Limb (tissue), 2 donors: Measurements from ENCODE around the gene SLX9.
"Not testable (repeated sequence)": the region's sequence is repeated elsewhere in the genome, so short reads cannot be mapped to it uniquely, and the experiment has no call there.

Source experiments
- DNase-seq, 2 donors: peaks; one replicate each; pipeline ENCODE4 v3.0.0-alpha.2; 2016; ENCODE audit errors: extremely low spot score in 2 of 2

SLX9 gene

DNA sequence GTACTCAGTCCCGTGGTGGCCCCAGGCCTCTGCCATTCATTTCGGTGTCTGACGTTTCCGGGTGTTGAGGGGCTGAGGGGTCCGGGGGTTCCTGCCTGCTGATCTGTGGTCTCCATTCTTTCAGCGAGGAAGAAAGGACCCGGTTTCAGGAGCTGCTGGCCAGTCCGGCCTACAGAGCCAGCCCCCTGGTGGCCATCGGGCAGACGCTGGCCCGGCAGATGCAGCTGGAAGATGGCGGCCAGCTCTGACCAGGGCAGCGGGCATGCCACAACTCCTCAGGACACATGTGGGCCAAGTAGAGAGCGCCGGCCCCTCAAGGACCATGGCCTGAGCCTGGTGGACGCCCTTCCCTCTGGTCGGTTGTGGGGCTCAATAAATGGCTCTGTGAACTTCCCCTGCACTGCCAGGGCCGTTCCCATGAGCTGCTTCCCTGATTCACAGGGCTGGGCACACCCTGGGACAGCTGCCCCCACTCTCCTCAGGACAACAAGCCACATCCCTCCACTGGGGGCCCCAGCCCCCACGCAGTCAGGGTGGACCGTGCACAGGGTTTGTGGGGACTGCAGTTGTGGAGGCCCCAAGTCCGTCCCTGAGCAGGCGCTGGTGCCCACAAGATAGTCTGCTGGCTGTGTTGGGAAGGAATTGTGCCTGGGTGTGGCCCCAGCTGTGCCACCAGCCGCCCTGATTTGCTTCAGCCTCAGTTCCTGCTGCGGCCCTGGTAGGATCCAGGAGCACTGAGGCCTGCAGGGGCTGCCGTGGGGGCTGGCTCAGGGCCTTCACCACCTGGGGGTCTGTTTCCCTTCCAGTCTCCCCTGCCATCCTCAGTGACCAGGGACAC, 36.9 kb downstream of the SLX9 start:
- DNase-seq = not testable (repeated sequence)

DNA sequence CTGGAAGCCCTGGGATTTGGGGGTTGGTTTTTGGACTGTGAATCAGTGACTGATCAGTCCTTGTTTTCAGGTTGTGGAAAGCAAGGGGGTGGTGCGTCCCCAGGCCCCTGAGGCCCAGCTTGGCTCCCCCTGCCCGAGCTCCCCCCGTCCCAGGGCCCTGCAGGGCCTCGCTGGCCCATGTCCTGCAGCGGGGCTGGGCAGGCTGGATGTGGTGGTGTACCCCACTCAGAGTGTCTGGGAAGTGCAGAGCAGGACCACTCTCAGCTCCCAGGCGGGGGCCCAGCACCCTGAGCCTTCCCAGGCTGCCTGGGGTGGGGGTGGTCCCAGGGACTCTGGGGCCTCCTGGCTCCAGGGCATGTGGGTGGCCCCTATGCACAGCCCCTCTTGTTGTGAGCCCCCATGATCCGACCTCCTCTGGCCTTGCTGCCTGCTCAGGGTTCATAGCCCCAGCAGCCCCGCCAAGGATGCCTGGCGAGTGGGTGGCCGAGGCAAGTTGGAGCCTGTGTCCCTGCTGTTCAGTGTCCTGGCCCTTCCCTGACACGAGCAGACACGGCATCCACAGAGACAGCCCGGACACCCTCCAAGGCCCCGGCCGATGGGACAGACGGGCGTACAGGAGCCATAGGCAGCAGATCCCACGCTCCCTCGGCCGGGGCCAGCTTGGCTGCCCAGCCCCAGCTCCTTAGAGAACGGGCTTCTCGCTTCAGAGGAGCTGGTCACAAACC, 37.9 kb downstream of the SLX9 start:
- DNase-seq = no peak

DNA sequence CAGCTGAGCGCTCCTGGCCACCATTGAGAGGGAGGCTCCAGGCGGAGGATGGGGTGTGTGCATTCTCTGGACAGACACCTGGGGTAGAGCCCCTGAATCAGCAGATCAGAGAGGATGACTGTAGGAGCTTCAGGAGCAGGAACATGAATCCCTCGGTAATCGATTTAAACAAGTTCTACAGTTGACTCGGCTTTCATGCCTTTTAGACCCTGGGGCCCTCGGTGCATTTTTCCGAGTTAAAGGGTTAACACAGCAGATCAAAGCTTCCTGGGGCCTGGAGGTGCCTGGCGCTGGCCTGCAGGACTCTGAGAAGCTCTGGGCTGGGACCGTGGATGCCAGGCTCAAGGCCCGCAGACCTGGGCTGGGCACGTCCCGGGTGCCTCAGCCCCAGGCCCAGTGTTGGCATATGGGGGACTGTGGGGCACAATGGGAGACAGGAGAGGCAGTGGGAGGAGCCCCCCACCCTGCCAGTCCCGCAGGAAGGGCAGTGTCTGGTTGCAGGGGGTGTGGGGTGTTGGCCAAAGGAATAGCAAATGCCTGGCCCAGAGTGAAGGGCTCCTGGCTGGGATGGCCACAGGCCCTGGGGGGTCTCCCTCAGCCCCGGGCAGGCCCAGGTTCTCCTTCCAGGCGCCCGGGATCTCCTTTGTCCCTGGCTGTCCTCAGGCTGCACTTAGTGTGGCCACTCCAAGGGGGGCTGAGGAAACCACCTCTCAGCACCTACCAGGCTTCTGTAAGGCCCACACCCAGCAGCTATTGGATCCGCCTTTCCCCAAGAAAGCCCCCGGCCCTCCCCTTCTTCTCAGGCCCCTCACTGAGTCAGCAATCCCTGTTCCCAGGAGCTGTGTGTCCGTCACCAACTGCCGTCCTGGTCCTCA, 40.1 kb downstream of the SLX9 start:
- DNase-seq = no peak

DNA sequence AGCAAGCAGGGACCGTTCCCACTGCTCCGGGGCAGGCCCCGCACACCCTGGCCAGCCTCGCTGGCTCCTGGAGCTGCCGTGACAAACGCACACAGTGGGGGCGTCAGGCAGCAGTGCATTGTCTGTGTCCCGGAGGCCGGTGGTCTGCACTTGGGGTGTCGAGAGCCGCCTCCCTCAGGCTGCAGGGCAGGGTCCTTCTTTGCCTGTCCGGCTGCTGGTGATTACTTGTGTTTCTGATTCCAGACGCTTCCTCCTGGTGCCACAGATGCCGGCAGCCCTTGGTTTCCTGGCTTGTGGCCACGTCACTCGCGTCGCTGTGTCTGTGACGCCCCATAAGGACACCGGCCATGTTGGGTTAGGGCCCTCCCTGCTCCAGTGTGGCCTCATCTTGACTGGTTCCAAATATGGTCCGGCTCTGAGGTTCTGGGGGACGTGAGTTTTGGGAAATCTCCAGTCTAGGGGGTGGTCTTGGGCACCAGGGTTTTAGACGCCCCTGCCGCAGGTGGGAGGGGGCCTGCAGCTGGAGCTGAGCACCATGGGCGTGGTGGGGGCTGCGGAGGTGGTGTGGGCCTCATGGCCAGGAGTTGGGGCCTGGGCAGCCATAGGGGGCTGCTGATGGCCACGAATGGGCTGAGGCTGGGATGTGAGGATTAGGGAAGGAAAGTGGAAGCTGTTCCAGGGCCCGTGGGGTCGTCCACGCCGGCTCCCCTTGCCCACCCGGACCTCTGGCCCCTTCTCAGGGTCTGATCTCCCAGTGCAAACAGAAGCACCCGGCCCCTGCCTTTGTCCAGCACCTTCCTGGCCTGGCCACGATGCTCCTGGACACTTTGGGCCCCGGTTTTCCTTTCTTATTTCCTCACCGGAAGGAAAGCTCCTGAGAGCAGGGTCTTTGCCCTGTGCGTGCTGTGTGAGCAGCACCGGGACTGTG, 41.0 kb downstream of the SLX9 start:
- no peak for DNase-seq

DNA sequence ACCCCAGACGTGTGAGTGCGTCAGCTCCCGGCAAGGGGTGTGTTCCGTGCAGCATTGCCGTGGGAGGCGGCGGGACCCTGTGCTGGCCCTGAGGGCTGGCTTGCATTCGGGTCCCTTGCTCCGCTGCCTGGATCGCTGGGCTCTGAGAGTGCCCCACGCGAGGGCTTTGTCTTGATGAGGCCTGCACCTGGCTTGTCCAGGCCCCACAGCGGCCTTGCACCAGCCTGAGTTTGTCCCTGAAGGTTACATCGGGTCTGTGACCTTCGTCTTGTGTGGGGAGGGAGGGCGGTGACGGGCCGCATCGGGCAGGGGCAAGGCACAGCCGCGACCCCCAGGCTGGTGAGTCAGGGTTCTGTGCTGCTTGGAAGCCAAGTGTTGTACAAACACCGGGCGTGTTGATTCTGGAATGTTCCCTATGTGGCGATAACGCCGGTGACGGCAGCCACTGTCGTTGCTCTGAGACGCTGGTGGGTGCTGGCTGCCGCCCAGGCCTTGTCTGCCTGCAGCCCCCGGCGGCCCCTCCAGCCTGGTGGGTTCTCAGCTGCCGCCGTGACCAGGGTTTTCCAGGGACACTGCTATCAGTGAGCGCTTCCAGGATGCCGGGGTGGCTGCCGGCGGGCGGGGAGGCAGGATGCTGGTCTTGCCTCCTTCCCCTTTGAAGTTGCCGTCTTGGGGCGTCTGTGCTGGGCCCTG, 42.9 kb downstream of the SLX9 start:
- peak in 1 of 2 donors; percentile 38 for DNase-seq

DNA sequence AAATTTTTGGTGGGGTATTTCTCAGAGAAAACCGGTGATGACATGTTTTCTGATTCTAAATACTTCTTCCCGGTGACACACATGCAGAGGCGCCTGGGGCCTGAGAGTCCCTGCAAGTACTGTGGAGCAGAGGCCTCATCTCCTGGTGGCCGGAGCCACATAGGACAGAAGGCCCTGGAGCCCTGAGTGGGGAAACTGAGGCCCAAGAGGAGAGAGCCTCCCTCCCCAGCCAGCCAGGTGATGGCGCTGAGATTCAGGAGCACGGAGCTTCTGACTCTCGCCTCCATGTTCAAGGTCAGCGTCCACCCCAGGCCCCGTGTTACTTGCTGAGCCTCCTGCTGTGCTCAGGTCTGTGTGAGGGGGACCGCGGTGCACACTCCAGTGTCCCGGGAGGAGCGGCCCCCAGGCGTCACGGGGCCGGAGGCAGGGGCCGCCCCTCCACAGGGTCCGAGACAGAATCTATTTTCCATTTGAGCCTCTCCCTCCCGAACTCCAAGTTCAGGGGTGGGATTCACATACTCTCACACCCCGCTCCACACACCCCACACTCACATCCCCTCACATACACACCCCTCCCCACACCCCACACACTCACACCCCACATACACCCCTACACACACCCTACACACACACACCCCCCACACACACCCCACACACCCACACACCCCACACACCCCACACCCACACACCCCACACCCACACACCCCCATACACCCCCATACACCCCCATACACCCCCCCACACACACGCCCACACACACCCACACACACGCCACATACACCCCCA, 43.8 kb downstream of the SLX9 start:
- DNase-seq = no peak

DNA sequence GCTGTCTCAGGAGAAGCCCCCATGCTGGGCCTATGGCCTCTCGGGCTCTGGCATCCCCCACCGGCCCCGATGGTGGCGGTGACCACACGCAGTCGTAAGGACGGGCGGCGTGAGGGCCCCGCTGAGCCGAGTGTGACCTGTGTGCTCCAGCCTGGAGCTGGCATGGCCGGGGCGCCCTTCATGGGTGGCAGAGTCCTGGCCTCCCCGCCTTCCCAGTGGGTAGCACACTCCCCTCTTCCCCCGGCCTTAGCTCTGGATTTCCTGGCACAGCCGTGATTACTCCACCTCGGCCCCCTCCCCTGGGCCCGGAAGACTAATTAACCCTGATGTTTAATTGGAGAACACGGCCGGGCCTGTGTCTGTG, 44.6 kb downstream of the SLX9 start:
- DNase-seq = no peak

DNA sequence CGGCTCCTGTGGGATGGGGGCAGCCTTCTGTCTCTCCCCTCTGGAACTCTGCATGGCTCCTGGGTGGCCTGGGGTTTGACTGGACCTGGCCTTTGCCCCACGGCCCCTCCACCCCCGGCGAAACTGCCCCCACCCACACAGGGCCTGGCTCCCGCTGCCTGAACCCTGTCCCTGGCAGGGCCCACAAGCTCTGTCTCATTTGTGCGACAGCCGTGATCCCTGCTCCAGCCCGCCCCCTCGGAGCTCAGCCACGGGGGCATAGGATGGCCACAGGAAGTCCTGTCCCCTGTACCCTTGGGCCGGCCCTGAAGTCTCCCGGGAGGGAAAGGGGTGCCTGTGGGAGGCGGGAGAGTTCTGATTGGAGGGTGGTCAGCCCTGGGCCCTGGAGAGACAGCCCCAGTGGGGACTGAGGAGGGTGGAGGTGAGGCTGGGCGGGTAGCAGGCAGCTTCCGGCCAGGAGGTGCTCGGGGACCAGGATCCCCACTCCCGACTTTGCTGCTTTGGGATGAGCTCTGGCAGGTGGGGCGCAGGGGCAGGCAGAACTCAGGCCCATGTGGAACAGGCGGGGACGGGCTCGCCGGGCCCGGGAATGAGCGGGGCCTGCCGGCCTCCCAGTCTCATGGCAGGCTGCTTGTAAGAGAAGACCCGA, 45.1 kb downstream of the SLX9 start:
- DNase-seq = peak in 1 of 2 donors; percentile 52

DNA sequence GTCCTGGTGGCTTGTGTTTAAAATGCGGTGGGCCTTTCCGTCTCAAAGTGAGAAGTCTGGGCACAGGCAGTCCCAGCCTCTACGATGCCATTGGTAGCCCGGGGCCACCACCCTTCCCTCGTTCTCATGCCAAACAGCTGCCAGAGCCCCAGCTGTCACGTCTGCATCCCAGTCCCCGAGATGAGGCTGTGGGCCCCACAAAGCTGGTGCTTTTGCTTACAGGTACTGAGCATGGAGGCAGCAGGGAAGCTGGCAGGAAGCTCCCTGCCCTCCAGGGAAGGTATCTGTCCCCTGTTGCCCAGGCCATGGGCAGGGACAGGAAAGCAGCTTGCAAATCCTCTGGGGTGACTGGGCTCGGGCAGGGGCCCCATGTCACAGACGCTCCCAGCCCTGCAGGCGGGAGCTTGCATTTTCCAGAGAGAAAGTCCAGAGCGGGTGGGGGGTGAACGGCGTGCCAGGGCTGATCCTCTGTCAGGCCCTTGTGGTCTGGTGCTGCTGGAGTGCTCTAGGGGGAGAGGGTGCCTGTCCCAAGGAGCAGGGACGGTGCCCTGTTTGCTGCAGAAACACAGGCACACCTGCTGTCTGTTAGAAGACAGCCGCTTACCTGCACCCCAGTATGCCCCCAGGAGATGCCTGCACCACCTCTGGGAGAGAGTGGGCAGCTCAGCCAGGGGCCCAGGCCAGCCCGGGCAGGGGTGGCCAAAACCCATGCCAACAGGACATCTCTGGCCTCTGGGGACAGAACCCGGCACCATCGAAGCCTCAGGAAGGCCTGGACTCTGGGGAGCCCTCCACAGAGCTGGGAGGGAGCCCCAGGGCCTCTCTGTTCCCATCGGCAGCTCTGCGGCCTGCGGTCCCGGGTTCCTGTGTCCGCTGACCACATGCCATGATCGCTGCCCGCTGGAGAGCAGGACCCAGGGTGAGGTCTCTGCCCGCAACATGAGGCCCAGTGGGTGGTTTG, 45.9 kb downstream of the SLX9 start:
- peak in 1 of 2 donors; percentile 40 for DNase-seq

DNA sequence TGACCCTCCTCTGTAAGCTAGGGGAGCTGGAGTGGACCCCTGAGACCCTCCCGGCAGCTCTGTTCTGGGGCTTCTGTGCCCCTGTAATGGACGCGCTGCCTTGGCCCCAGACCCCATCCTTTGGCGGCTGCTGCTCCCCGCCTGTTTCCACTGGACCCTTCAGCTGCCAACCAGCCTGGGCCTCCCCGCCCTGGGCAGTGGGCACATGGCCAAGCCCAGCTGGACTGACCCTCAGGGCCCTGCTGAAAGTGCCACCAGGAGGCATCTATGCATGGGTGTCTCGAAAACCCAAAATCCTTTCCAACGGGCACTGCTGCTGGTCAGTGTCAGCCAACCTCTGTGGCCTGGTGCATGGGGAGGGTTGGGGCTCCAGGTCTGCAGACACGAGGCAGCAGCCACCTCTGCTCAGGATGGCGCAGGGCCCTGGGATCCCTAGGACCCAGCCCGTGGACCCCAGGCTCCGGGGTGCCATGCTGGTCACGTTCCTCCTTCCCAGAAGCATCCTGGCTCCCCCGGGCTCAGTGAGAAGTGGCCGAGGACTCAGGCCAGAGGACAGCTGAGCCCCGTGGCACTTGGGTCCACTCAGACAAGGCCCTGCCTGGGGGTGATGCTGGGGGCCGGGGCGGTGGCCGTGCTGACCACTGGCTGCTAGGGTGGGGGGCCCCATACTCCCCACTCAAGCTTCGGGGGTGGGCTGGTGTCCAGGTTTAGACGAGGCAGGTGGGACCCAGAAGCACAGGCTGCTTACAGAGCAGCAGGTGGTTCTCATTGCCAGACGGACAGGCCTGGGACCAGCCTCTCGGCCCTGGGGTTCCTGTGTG, 46.9 kb downstream of the SLX9 start:
- no peak for DNase-seq

DNA sequence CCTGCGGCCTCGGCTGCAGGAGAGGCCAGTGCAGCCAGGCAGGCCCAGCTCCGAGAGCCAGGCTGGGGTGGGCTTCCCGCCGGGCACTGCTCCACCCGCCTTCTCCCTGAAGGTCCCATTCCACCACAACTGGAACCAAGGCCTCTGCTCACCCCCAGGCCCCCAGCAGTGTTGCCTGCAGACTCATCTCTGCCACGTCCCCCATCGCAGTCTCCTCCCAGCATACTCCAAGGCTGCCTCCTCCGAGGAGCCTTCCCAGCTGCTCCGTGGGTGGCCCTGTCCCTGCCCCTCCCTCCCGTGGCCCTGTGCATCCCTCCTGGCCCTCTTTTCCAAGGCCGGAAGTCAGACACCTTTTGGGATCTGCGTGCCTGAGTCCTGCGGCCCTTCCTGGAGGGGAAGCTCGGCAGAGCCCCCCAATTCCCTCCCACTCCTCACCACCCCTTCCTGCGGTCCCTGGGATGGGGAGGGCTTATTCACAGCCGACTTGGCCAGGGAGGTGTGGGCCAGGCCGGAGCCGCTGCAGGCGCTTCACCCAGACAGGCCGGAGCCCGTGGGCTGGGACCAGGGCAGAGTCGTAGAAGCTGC, 47.6 kb downstream of the SLX9 start:
- no peak for DNase-seq

DNA sequence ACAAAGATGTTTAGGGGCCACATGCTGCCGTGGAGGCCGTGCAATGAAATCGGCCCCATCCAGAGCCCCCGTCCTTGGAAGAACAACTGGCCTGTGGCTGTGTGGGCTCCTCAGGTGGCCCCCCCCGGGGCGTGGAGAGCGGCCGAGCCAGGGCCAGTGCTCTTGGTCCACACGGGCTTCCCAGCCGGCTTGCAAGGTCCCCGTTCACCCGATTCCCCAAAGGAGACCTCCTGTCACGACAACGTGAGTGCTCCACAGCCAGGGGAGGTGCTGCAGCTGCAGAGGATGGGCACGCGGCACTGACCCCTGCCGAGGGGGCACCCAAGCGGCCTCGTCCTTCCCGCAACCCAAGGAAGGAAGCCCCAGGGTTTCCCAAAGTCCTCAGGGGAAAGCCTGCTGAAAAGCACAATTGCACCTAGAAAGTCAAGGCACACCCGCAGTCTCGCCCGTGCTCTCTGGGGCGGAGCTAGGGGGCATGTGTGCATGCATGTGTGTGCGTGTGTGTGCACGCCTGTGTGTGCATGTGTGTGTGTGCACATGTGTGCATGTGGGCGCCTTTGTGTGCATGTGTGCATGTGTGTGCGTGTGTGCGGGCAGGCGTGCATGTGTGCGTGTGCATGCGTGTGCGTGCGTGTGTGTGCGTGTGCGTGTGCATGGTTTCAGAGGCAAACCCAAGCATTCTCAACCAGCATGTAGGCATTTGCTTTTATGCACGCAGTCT, 48.2 kb downstream of the SLX9 start:
- no peak for DNase-seq

DNA sequence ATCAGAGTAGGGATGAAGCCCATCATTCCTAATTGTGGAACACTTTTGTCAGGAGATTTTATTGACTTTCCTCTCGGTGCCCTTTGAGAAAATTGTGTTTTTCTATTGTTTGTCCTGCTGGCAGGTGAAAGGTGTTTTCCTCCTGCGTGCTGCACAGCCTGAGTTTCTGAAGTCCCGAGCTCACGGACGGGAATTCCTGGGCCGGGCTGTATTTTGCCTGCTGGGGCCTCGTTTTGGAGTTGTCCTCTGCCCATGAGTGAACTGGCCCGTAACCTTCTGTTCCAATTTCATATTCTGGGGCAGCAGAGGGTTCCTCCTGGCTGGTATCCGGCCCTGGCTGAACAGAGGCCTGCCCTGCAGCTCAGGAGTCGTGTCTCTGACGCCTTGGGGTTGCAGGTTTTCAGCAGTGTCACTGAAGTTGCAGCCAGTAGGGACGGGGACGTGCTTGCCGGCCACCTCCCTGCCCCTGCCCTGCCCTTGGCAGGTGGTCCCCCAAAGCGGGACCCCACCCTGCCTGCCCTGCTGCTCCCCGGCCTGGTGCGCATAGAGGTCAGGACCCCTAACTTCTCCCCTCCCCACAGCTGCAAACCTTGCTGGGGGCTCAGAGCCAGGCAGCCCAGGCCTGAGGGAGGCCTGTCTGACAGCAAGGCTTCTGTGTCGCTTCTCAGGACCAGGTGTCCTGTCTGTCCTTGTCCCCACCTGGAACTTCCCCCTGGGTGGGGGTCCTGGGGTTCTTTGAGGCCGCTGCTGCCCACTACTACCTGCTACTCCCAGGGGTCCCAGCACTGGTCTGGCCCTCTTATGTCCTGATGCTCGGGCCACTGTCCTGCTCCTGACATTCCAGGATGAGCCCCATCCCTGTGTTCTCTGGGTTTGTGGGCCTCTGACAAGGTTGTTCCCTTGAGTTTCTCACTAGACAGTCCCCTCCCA, 49.0 kb downstream of the SLX9 start:
- DNase-seq = no peak

DNA sequence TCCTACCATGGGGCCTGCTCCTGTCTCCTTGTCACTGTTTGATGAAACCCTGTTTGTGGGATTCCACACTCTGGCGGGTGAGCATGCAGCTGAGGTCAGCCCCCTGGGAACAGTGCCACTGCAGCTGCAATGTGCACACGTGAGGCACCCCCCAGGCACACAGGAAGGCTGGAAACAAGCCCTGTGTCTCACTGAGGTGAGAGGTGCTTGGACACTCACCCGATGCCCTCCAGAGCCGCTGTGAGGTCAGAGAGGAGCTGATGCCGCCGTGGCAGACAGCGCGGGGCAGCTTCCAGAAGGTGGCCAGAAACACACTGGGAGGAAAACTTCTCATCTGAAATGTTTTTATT, 49.7 kb downstream of the SLX9 start:
- DNase-seq = no peak
